Osteocyte (in vitro differentiated cells): ENCODE data around the gene CXCL5. TPM values are rescaled to one million over a fixed set of nuclear protein-coding genes. Genes with fewer than 3 reads are reported as not detected.

Experiments
- DNase-seq: peaks from one replicate; pipeline ENCODE4 v3.0.0; 2021; ENCODE audit warnings: mixed read lengths; ENCODE audit not compliant: unreplicated experiment; ENCODE audit errors: extremely low spot score
- H3K27ac Mint-ChIP-seq: one replicate; pipeline ENCODE4 v1.8.0; 2021; ENCODE audit warnings: mild to moderate bottlenecking, mixed read lengths; ENCODE audit not compliant: unreplicated experiment
- H3K27me3 Mint-ChIP-seq: one replicate; pipeline ENCODE4 v1.8.0; 2021; ENCODE audit warnings: mixed read lengths; ENCODE audit not compliant: unreplicated experiment
- H3K36me3 Mint-ChIP-seq: one replicate; pipeline ENCODE4 v1.8.0; 2021; ENCODE audit warnings: mixed read lengths; ENCODE audit not compliant: unreplicated experiment
- H3K4me1 Mint-ChIP-seq: one replicate; pipeline ENCODE4 v1.8.0; 2021; ENCODE audit warnings: mixed read lengths; ENCODE audit not compliant: unreplicated experiment
- H3K4me3 Mint-ChIP-seq: one replicate; pipeline ENCODE4 v1.8.0; 2021; ENCODE audit warnings: mild to moderate bottlenecking, moderate library complexity, mixed read lengths; ENCODE audit not compliant: unreplicated experiment
- H3K9me3 Mint-ChIP-seq: one replicate; pipeline ENCODE4 v1.8.0; 2021; ENCODE audit warnings: mixed read lengths; ENCODE audit not compliant: unreplicated experiment
- total RNA-seq: library from RNA; stranded (reverse); gene quantifications from 2 replicates; pipeline ENCODE4 v1.2.1, GENCODE V29; 2021
- TF ChIP-seq, protein P1 (sequence below): fragments of 200-600 bp; sonication (generic); IDR thresholded peaks from 2 replicates; pipeline ENCODE4 v1.5.0; 2021; ENCODE audit warnings: antibody characterized with exemption, mild to moderate bottlenecking, moderate library complexity

CXCL5 gene
- total RNA-seq, 1 donor from 2014 or later, result 0.13 TPM

DNA sequence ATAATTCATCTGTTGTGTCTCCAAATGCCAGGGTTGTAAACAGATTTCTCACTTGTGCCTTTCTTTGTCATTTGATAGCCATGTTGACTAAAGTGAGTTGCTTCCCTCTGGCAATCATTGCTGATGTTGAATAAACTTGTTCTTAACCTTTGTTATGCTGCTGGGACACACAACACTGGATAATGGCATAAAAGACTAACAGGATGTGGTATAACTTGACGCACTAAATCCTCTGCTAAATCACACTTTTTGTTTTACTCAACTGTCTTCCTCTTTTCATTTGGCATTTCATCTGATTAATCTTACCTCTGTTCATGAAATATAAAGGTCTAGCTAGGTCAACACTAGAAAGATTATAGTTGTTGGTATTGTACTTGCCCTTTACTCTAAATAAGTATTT lies 17.6 kb upstream of the CXCL5 start:
- H3K9me3 Mint-ChIP-seq, result no peaks in the 10 kb centered on the region
- peaks cover 61% of the 10 kb centered on the region for H3K27me3 Mint-ChIP-seq
- no peaks in the 10 kb centered on the region for H3K4me1 Mint-ChIP-seq
- no peak overlapping the region for H3K4me3 Mint-ChIP-seq
- no peak overlapping the region for H3K27ac Mint-ChIP-seq
- TF ChIP-seq, protein P1, sequence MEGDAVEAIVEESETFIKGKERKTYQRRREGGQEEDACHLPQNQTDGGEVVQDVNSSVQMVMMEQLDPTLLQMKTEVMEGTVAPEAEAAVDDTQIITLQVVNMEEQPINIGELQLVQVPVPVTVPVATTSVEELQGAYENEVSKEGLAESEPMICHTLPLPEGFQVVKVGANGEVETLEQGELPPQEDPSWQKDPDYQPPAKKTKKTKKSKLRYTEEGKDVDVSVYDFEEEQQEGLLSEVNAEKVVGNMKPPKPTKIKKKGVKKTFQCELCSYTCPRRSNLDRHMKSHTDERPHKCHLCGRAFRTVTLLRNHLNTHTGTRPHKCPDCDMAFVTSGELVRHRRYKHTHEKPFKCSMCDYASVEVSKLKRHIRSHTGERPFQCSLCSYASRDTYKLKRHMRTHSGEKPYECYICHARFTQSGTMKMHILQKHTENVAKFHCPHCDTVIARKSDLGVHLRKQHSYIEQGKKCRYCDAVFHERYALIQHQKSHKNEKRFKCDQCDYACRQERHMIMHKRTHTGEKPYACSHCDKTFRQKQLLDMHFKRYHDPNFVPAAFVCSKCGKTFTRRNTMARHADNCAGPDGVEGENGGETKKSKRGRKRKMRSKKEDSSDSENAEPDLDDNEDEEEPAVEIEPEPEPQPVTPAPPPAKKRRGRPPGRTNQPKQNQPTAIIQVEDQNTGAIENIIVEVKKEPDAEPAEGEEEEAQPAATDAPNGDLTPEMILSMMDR, result no peak
- H3K36me3 Mint-ChIP-seq, result no peaks in the 10 kb centered on the region
- no peak for DNase-seq

DNA sequence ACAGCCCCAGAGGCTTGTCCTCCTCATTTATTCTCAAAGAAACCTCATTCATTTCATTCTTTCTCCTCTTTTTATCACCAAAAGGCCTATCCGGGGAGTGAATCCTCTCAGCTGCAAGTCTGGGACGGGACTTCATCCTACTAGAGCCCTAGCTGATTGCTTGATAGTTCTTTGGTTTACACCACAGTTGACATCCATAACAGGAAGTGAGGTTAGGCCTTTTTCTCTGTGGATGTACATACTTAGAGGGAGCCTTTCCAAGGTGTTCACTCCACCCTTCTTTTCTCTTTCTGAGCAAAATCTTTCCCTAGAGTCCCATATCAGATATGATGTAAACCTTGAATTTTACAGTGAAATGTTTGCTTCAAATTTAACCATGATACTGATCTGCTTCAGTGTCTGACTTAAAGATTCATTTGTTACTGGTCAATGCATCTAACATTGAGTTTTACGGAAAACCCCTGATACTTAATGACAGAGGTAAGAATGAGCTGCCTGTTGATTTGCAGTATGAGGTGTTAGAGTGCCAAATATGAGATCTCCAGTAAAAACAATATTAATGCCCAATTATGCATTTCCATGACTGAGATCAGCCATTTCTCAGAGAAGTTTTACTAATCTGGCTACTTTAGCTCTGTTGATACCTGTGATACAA lies 16.8 kb upstream of the CXCL5 start:
- H3K27ac Mint-ChIP-seq, result no peak overlapping the region
- no peaks in the 10 kb centered on the region for H3K4me1 Mint-ChIP-seq
- no peak for DNase-seq
- peaks cover 57% of the 10 kb centered on the region for H3K27me3 Mint-ChIP-seq
- H3K9me3 Mint-ChIP-seq, result peaks cover 7% of the 10 kb centered on the region
- no peak overlapping the region for H3K4me3 Mint-ChIP-seq
- TF ChIP-seq, protein P1, result no peak
- no peaks in the 10 kb centered on the region for H3K36me3 Mint-ChIP-seq

DNA sequence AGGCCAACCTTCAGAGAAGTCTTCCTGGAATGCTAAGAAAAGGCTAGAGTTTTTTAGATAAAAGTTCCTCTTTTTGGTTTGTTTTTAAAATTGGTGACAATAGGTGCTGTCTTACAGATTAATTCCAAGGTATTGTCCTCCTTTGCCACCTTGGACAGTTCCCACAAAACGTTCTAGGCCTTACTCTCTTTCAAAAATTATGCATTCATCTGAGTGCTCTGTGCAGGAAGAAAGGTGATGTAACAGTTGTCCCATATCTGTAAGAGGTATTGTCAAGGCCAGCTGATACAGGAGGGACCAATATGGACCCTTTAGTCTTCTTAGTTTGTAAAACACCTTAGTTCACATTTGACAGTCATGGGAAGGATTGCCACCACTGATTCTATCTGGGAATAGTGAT lies 15.9 kb upstream of the CXCL5 start:
- Mint-ChIP-seq H3K36me3 (no peaks in the 10 kb centered on the region), H3K4me3 (no peak overlapping the region), H3K27ac (no peak overlapping the region), H3K4me1 (no peaks in the 10 kb centered on the region), H3K9me3 (peaks cover 12% of the 10 kb centered on the region), H3K27me3 (peaks cover 56% of the 10 kb centered on the region)
- TF ChIP-seq, protein P1, result no peak
- no peak for DNase-seq

DNA sequence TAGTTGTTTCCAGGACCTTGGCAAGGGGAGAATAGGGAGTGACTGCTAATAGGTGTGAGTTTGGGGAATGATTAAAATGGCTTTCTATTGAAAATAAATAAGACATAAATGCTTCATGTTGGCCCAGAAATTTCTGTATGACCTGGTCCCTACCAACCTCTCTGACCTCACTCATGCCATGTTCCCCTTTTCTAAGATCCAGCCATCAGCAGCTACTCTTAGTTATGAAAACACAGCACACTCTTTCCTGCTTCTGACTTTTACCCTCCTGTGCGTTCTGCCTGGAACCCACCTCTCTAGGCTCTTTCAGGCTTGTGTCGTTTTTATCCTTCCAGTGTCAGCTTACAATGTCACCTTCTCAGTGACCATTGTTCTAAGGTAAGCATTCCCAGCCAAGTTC lies 14.8 kb upstream of the CXCL5 start:
- H3K27me3 Mint-ChIP-seq, result peaks cover 51% of the 10 kb centered on the region
- TF ChIP-seq, protein P1, result no peak
- H3K4me1 Mint-ChIP-seq, result no peaks in the 10 kb centered on the region
- H3K27ac Mint-ChIP-seq, result no peak overlapping the region
- DNase-seq, result no peak
- peaks cover 12% of the 10 kb centered on the region for H3K9me3 Mint-ChIP-seq
- no peak overlapping the region for H3K4me3 Mint-ChIP-seq
- H3K36me3 Mint-ChIP-seq, result no peaks in the 10 kb centered on the region

DNA sequence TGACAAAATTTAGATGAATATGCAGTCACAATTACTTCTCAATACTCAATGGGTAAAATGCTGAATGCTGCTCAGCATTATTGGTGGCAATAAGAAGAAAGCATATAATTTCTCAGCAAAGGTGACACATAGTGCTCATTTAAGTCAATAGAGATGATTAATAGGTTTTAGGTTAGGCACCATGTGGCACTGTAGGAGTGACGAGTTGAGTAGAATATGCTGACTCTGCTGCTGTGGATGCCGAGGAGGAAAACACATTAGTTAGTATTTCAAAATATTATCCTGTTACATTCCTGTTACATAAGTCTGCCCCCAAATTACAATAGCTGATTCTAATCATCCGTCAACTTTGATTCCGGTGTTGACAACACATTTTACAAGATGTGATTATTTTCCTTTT lies 13.7 kb upstream of the CXCL5 start:
- Mint-ChIP-seq H3K27ac (no peak overlapping the region), H3K36me3 (no peaks in the 10 kb centered on the region), H3K4me1 (no peaks in the 10 kb centered on the region), H3K27me3 (peaks cover 43% of the 10 kb centered on the region), H3K9me3 (peaks cover 12% of the 10 kb centered on the region), H3K4me3 (no peak overlapping the region)
- TF ChIP-seq, protein P1, result no peak
- no peak for DNase-seq
